GM21367 (cell line): Measurements from ENCODE around the gene MTM1.

ENCODE experiments used
- ATAC-seq: cut with Tn5 transposase; IDR thresholded peaks from one replicate; pipeline ENCODE4 v1.9.1; 2021; ENCODE audit not compliant: unreplicated experiment

Gene MTM1

DNA sequence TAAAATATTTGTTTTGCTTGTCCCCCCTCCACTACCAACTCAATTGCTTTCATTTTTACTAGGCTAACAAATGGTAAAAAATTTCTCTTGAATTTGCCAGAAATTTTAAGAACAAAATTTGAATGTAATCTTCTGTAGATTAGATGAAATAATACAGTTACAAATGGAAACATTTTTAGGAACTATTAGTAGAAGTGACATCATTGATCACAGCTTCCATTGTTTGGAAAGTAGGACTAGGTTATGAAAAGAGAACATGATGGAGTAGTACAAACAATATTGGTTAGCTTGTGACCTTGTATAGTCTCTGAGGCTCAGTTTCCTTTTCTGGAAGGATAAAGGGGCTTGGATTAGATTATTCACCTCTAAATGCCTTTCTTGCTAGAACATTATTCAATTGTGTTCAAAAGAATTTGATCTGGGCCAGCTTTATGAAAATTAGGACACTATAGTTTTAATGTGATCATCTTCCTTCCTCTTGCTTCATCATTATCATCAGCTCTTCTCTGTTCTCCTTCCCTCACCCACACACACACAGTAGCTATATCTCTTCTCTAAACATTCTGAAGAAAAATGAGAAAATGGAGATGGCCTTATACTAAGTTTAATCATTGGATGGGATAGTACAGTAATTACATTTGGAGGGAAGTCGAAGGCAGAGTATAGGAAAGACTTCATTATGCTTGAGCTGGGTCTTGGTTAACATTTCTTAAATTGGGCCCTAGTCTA, 134.7 kb downstream of the MTM1 start:
- no peak for ATAC-seq

DNA sequence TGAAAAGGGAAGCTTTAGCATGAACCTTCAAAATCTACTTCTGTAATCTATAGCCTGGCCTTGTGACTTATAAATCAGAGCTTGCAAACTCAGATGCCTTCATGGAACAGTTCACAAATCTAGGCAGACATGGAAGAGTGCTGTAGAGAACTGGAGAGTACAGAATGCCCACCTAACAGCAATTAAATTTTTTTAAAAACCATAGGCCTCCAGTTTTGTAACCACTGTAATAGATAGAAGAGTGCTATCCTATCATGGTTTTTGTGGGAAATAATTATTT, 135.2 kb downstream of the MTM1 start:
- ATAC-seq = no peak

DNA sequence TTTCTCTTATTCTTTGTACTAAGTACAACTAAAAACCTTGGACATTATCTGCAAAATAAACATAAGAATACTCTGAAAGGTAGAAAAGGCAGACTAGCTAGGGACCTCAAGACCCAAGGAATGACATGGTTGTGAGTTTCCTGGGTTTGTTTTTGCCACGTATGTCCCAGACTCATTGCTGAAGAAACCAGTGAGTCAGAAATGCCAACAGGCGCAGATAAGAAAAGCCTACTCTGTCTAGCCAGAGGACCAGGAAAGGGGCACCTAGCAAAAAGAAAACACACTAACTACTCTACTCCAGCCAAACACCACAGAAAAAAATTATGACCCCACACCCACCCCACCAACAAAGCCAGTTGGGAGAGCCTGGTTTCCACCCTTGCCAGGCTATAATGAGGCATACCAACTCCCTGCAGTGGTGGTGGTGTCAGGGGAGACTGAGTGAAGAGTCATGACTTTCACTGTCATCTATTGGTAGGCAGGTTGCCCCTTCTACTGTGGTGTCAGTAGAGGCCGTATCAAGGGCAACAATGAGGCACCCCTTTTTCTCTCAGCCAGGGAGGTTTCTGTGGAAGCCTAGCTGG, 135.7 kb downstream of the MTM1 start:
- no peak for ATAC-seq

DNA sequence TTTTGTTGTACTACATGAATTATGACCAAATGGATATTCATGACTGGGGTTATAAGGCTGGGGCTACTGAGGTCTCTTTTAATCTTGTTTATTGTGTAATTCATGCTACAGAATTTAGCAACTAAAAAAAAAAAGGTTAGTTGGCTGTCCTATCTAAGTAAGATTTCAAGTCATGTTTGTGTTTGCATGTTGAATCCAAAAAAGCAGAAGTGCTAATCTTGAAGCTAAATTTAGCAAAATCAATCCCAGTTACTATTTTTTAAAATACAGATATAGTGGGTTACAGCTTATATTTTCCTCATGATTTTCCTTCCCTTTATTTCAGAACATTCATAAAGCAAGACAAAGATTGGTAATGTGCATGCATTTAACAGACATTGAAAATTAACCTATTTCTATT, 144.2 kb downstream of the MTM1 start:
- ATAC-seq = no peak

DNA sequence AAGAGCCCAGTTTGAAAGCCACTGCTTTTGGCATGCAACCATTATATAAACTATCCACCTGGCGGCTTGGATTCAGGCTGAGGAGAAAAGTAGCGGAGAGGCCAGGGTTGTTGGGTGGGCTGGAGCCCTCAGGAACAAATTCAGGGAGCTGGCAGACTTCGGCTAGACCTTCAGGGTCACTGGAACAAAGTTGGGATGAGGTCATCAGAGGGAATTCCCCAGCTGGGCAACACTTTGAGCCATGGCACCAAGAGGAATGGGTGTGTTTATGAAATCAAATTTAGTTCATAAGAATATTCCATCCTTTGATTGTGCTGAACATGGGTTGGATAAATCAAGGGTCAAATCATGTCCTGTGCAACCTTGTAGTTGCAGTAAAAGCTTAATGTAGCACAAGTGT, 146.8 kb downstream of the MTM1 start:
- no peak for ATAC-seq

DNA sequence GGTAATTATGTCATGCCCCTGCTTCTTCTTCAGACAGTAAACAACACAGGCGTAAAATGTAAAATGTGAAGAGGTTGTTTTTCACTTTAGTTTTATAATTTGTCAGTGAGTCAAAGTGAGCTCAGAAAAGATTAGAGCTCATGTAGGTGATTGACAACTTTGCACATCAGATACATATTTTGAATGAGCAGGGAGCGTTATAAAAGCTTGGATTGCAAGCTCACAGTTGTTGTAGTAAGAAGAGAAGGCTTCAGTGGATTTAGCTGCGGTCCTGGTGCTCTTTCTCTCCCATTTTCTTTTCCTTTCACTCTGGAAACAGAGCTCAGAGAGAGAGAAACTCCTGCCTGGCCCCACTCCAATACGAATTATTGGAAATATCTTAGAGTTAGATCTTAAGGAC, 151.2 kb downstream of the MTM1 start:
- no peak for ATAC-seq
